ENCODE data around the gene TCF12. TPM values are rescaled to one million over a fixed set of nuclear protein-coding genes. Genes with fewer than 3 reads are reported as not detected.
A peak's percentile ranks its signal among the peaks of the same experiment; 100 is the strongest.

The TCF12 gene
- total RNA-seq, 1 experiment from 2014 or later, result 76.7 TPM

- no peak overlapping the region for H3K23ac ChIP-seq (ENCODE audit: insufficient read length, low read depth, low read length)
- H3K9ac ChIP-seq (ENCODE audit: extremely low read depth, insufficient read length, low read length), result no peak overlapping the region
- peak overlapping the region; percentile 51 to 81 (median 70); a peak in 3 of 7 replicates for H3K27ac Mint-ChIP-seq
- H3K79me1 ChIP-seq (ENCODE audit: insufficient read depth, low read depth, low read length, poor library complexity, severe bottlenecking), result peaks cover 4% of the 10 kb centered on the region
- H3K9me3 Mint-ChIP-seq, result no peaks in the 10 kb centered on the region
- no peak overlapping the region for H3T11ph ChIP-seq (ENCODE audit: low read length)
- H3K27ac ChIP-seq (ENCODE audit: insufficient read length, low read depth, low read length), result no peak overlapping the region
- no peak overlapping the region for H2BK20ac ChIP-seq (ENCODE audit: low read depth, low read length, poor library complexity, severe bottlenecking)
- no peaks in the 10 kb centered on the region for H3K36me3 Mint-ChIP-seq (ENCODE audit: insufficient read depth in 1 of 3, low read depth in 3 of 3)
- H2AFZ ChIP-seq (ENCODE audit: low read length), result no peak overlapping the region
- H3K18ac ChIP-seq (ENCODE audit: insufficient read length, low read depth, low read length), result no peak overlapping the region
- no peak overlapping the region for H3K56ac ChIP-seq (ENCODE audit: insufficient read length, low read depth, low read length)
- H3K4me2 ChIP-seq (ENCODE audit: insufficient read depth, insufficient read length, low read length), result no peak overlapping the region
- peaks cover 22 to 31% of the 10 kb centered on the region in 2 experiments for H3K4me1 Mint-ChIP-seq
- H3K27me3 ChIP-seq (ENCODE audit: insufficient read depth, low read length), result no peaks in the 10 kb centered on the region
- H2BK15ac ChIP-seq (ENCODE audit: low read depth, low read length), result no peak overlapping the region
- no peaks in the 10 kb centered on the region for H3K79me2 ChIP-seq (ENCODE audit: insufficient read depth, low read length)
- H2BK120ac ChIP-seq (ENCODE audit: low read depth, low read length, poor library complexity, severe bottlenecking), result no peak overlapping the region
- no peak overlapping the region for H2BK12ac ChIP-seq (ENCODE audit: insufficient read length, low read depth, low read length)
- H3K27me3 Mint-ChIP-seq (ENCODE audit: low read depth), result no peaks in the 10 kb centered on the region
- no CpG with 5 or more reads among the region's 2 CpGs for WGBS (ENCODE audit: extremely low coverage, insufficient read length, low lambda C conversion rate)
- H3K23me2 ChIP-seq (ENCODE audit: insufficient read length, low read depth, low read length, poor library complexity, severe bottlenecking), result no peaks in the 10 kb centered on the region
- H4K91ac ChIP-seq (ENCODE audit: insufficient read length, low read depth, low read length), result no peak overlapping the region
- no peaks in the 10 kb centered on the region for H3K9me3 ChIP-seq (ENCODE audit: control insufficient read depth, low read depth, low read length)
- H3K4me3 Mint-ChIP-seq, result no peak overlapping the region
- H3K4me1 ChIP-seq (ENCODE audit: insufficient read depth, low read length), result peaks cover 4% of the 10 kb centered on the region; the same call in 1 of the 2 replicates
- no peaks in the 10 kb centered on the region for H4K20me1 ChIP-seq (ENCODE audit: control insufficient read depth, insufficient read depth, insufficient read length)
- no peak overlapping the region for H3K14ac ChIP-seq (ENCODE audit: insufficient read depth, low read length)
- no peak overlapping the region for H3K4ac ChIP-seq (ENCODE audit: low read depth, low read length)
- TF ChIP-seq, protein P1, sequence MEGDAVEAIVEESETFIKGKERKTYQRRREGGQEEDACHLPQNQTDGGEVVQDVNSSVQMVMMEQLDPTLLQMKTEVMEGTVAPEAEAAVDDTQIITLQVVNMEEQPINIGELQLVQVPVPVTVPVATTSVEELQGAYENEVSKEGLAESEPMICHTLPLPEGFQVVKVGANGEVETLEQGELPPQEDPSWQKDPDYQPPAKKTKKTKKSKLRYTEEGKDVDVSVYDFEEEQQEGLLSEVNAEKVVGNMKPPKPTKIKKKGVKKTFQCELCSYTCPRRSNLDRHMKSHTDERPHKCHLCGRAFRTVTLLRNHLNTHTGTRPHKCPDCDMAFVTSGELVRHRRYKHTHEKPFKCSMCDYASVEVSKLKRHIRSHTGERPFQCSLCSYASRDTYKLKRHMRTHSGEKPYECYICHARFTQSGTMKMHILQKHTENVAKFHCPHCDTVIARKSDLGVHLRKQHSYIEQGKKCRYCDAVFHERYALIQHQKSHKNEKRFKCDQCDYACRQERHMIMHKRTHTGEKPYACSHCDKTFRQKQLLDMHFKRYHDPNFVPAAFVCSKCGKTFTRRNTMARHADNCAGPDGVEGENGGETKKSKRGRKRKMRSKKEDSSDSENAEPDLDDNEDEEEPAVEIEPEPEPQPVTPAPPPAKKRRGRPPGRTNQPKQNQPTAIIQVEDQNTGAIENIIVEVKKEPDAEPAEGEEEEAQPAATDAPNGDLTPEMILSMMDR (conservative IDR thresholded peaks at IDR 0.05), result no peak
- no peak overlapping the region for H2BK5ac ChIP-seq (ENCODE audit: insufficient read length, low read length)
- no peak for DNase-seq
- no peak overlapping the region for H4K5ac ChIP-seq (ENCODE audit: insufficient read length, low read depth, low read length)
- no peak overlapping the region for H4K8ac ChIP-seq (replicated peaks; ENCODE audit: insufficient read length, low read depth, low read length)
- H2AK5ac ChIP-seq (ENCODE audit: insufficient read length, low read length), result no peak overlapping the region
Observed at GRCh38 chr15:57112178-57112577, 193.7 kb downstream of the TCF12 start.

Measured in H9 (cell line).